GM12874 (cell line): ENCODE measurements around the gene ZNF546.

Source experiments
- CTCF ChIP-seq: IDR thresholded peaks from 2 replicates; pipeline ENCODE4 v1.5.1; 2011; ENCODE audit warnings: low read depth, mild to moderate bottlenecking, control low read depth, low read length, moderate library complexity; ENCODE audit not compliant: insufficient read depth

The ZNF546 gene

GRCh38 chr19:39967561-39967960, 29.3 kb upstream of the ZNF546 start:
- TF ChIP-seq CTCF: no peak

- no peak for TF ChIP-seq CTCF
Measured at GRCh38 chr19:39968789-39969188, 28.1 kb upstream of the ZNF546 start.

GRCh38 chr19:39969266-39969665, 27.6 kb upstream of the ZNF546 start:
- TF ChIP-seq CTCF: no peak

- TF ChIP-seq CTCF: no peak
Measured at GRCh38 chr19:39969681-39970424, 27.0 kb upstream of the ZNF546 start.

- TF ChIP-seq CTCF: no peak
Measured at GRCh38 chr19:39970425-39970674, 26.5 kb upstream of the ZNF546 start.

- TF ChIP-seq CTCF: peak; percentile 88
Measured at GRCh38 chr19:39970675-39971379, 26.0 kb upstream of the ZNF546 start, which contains the start of gene PSMC4. PSMC4 (plus strand) TSS chr19:39971165; CDS start chr19:39971203, 38 bp downstream.

- TF ChIP-seq CTCF: no peak
Measured at GRCh38 chr19:39971380-39972035, 25.4 kb upstream of the ZNF546 start.
